SH-SY5Y (cell line): ENCODE measurements around the gene SLC25A45.

Source experiments
- GATA2 ChIP-seq: IDR thresholded peaks from 2 replicates; pipeline ENCODE4 v1.6.1; 2011; ENCODE audit warnings: mild to moderate bottlenecking, low read depth, low read length
- GATA3 ChIP-seq: IDR thresholded peaks from 2 replicates; pipeline ENCODE4 v1.6.1; 2011; ENCODE audit warnings: low read depth, mild to moderate bottlenecking, low read length, moderate library complexity

- TF ChIP-seq GATA2 (no peak), GATA3 (no peak)
Observed at GRCh38 chr11:65325435-65325834, 57.0 kb downstream of the SLC25A45 start.
